ENCODE measurements around the gene SPTBN4.
"Not testable (repeated sequence)": the region's sequence is repeated elsewhere in the genome, so short reads cannot be mapped to it uniquely, and the experiment has no call there.

The SPTBN4 gene

DNA sequence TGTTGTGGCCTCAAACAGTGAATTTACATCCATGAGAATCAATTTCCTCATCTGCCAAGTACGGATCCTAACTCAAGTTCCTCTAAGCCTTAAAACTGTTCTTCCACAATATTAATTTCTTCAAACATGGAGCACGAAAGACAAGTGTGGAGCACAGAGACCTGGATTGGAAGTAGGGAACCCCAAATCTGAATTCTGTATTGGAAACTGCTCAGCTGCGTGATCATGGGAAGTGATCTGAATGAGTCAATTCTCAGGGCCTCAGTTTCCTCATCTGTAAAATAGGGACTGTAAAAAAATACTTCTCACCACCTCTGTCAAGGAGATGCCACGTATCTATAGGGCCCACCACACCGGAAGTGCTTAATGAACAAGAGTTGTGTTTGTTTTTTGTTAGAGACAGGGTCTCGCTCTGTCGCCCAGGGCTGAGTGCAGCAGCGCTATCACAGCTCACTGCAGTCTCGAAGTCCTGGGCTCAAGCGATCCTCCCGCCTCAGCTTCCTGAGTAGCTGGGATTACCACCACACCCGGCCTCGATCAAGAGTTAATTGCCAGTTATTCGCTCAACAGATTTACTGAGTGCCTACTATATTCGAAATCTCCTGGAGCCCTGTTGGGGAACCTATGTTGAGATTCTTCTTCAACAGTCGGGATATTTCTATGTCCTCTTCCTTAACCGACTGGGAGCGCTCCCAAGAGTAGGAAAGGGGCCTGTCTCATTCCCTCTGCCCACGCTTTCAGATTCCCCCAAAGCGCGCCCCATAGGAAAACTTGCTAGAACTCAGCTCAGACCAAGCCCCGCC, 24.3 kb upstream of the SPTBN4 start:
- no peak for DNase-seq

DNA sequence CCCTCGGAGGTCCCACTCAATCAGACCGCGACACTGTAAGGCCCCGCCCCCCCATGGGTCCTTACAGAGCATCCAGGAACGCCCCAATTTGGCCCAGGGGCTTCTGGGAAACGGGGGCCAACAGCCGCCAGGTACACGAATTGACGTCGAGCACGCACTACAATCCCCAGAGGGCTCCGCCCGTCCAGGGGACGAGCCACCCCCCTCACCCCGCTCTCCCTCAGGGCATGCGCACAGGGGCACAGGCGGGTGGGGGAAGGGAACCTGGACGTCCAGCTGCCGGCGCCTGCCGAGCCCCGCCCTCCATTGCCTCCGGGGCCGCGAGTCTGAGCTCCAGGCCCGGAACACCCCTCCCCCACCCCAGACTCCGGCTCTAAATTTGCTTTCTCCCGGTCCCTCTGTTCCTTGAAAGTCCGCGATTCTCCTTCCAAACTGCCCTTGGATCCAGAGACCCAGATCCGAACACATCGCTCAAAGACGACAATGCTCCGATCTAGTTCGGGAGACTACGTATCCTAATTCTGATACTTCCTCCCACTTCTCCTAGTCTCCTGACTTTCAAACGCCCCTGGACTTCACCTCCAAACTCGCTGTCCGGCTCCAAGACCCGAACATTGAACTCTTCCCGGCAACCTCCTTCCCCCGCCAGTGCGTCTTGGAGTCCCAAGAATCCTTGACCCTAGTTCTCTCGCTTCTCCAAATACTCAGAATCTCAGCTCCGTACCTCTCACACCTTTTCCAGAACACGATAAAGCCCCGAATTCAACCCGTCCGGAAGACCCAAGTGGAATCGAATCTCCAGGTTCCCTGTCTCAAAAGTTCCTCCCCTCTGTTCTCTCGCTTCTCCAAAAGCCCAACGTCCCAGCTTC, 23.4 kb upstream of the SPTBN4 start:
- peak; percentile 100 for DNase-seq

DNA sequence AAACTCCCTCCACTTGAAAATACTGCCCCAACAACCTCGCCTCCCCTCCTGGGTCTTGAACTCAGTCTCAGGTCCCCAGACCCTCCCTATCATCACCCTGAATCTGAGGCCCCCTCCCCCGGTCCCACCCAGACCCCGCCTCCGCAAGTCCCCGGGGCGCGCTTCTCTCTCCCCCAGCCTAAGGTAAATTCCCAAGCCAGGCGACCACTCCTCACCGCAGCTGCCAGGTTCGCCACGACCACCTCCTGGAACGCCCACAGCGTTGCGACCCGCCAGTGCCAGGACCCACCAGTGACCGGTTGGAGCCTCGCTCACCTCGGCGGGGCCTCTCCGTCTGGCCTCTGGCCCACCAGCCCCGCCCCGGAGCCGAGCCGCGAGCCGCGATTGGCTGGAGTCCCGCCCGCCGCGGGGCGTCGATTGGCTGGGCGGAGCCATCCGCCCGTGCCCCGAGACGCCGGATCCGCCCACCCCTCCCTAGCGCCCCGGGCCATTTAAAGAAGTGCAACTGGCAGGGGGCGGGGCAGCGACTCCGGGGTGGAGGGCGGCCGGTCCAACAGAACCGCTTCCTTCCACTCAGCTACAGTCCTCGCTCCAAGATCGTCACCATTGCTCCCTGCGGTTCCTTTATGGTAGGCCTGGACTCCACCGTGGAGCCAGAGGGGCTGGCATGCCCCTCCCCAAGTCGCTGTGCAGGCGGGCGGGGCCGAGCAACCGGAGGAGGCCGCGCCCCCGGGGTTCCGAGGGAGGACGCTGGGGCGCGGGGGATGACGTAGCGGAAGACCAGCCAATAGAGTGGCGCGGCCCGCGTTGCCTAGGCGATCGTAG, 22.6 kb upstream of the SPTBN4 start, which contains the start of gene SERTAD3:
TSS of gene SERTAD3 (minus strand) at position 336 of the 825 bp plus-strand sequence. CDS start 2,255 bp downstream, outside the sequence.
- DNase-seq = peak; percentile 98

DNA sequence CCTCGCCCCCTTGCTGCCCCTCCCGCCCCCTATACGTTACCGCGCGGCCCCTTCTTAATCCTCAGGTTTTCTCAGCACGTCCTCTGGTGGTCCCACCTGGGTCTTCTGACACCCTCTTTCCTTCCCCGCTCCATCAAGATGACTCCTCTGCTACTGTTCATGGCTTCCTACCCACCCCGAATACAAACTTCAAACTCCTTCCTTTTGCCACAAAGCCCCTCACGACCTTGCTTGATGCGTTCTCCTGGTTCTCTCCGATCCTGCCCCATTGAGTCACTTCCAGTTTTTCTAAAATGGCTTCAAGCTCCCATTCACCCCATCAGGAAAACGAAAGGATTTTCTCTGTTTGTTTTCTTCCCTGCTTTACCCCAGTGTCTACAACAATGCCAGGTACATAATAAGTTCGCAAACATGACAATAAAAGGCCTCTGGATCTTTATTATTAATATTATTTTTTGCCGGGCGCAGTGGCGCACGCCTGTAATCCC, 21.9 kb upstream of the SPTBN4 start:
- DNase-seq = no peak

DNA sequence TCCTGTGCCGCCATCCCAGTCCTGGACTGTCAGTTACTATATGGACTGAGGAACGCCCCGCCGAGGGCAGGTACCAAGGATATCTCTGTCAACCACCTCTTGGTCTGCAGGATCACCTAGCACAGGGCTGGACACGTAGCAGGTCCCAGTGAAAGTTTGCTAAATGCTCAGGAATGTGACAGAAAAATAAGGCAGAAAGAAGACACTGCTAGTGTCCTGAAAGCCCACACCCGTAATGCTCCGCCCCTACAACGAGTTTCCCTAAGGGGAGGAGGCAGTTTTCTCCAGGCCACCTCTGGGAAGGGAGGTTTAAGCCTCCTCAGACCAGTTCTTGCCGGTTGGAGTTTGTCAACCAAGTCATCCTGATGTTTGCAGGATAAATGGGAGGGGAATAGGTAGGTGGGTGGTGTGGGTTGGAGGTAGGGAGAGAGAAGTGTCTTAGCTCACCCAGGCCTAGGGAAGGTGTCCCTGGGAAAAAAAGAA, 21.0 kb upstream of the SPTBN4 start:
- peak; percentile 87 for DNase-seq

DNA sequence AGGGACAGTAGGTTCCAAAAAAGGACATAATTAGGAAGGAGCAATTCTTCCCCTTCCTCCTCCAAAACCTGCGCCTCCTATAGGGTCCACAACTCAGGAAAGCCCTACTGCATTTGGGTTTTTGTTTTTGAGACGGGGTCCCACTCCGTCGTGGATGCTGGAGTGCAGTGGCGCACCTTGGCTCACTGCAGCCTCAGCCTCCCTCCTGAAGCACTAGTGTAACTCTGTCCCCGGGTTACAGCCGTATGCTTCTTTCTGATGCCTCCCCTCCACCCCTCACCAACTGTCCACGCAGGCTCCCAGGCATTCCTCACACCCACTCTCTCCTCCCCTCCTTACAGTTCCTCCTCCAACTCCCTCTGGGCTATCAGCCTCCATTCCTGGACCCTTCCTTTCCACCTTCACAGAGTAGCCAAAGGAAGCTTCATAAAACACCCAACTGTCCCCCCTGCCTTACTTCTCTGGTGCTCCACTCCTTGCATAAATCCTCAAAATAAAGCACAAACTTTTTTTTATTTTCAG, 20.5 kb upstream of the SPTBN4 start:
- no peak for DNase-seq

DNA sequence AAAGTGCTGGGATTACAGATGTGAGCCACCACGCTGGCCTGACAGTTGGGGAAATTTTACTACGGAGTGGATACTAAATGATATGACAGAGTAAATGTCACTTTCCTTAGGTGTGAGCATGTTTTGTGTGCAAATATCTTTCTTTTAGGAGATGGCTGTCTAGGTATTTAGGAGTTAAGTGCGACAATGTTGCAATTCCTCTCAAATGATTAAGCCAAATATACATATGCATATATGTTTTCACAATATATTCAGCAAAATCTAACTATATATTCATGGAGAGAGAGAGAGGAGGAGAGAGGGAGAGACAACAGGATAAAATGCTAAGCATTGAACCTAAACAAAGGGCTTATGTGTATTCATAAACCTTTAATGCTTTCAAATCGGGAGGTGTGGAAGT, 17.3 kb upstream of the SPTBN4 start:
- no peak for DNase-seq

DNA sequence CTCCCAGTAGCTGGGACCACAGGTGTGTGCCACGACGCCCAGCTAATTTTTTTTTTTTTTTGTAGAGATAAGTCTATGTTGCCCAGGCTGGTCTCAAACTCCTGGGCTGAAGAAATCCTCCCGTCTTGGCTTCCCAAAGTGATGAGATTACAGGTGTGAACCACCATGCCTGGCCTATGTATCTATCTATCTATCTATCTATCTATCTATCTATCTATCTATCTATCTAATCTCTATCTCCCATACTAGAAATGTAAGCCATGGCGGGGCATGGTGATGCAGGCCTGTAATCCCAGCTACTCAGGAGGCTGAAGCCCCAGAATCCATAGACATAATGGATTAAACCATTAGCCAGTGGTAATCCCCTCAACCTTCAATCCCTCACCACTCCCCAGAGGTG, 16.1 kb upstream of the SPTBN4 start:
- DNase-seq = no peak

DNA sequence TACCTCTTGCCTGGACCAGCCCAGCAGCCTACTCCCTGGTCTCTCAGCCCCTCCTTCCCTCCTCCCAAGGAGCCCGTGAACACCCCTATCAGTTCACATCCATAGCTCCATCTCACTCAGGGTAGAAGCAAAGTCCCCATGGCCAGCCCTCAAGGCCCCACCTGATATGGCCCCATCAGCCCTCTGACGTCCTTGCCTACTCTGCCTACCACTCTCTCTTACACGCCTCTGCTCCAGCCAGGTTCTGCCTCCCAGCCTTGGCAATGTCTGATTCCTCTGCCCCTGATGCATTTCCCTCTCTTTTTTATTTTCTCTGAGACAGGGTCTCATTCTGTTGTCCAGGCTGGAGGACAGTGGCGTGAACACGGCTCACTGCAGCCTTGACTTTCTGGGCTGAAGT, 14.8 kb upstream of the SPTBN4 start:
- no peak for DNase-seq

DNA sequence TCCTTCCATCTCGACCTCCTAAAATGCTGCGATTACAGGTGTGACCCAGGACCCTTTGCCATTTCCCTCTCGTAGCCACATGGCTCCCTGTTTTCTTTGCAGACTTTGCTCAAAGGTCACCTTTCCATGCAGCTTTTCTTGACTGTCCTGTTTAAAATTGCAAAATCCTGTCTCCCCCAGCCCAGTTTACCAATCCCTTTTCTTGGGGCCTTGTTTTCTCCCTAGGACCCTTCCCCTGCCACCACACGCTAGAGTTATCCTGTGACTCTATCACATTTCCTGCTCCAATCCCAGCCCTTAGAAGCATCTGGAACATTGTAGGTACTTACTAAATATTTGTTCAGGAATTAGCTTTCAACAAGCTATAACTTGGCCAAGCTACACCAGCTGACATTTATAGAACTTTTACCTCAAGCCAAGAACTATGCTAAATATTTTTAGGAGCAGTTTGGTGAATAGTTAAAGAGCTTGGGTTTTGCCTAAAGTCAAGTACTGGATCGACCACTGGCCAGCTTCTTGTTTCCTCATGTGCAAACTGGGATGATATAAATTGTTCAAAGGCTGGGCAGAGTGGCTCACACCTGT, 13.6 kb upstream of the SPTBN4 start:
- DNase-seq = no peak

DNA sequence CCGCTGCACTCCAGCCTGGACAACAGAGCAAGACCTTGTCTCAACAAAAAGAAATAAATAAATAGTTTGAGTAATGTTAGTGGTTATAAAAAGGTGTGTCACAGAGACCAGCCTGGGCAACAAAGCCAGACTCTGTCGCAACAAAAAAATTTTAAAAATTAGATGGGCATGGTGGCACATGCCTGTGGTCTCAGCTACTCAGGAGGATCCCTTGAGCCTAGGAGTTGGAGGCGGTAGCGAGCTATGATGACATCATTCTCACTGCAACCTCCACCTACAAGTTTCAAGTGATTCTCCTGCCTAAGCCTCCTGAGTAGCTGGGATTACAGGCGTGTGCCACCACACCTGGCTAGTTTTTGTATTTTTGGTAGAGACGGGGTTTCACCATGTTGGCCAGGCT, 12.9 kb upstream of the SPTBN4 start:
- not testable (repeated sequence) for DNase-seq

DNA sequence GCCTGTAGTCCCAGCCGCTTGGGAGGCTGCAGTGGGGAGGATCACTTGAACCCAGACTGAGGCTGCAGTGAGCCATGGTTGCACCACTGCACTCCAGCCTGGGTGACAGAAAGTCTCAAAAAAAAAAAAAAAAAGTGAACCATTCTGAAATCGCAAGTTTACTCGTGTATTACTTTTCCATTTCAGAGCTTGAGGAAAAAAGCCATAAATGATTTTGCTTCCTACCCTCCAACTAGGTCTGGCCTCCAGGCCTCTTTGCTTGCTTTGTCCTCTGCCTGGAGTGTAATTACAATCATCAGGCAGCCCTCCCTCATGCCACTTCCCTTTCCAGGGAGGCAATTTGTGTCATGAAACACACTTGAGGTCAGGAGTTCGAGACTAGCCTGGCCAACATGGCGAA, 9.8 kb upstream of the SPTBN4 start:
- DNase-seq = no peak

DNA sequence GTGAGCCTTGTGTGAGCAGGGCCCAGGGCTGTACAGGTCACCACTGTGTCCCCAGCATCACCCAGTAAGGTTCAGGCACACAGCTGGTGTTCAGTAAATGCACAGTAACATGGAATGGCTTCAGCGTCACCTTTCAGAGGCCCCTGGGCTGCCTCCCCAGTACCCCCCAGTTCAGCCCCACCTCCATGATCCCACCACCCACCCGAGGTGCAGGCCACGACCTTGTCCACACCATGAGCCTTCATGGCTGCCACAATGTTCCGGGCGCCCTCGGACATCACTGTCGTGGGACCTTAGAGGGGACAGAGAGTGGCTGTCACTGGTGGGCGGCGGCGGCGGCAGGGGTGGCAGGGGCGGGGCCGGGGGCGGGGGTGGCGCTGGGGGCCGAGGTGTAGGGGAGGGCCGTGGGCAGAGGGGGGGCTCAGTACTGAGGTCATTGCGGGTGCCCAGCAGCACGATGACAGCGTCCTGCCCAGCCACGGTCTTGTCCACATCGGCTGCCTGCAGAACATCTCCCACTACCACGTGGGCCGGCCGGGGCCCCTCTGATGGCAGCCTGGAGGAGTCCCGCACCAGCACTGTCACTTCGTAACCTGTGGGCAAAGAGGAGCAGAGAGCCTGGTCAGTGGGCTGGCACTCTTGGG, 8.7 kb upstream of the SPTBN4 start:
- no peak for DNase-seq

DNA sequence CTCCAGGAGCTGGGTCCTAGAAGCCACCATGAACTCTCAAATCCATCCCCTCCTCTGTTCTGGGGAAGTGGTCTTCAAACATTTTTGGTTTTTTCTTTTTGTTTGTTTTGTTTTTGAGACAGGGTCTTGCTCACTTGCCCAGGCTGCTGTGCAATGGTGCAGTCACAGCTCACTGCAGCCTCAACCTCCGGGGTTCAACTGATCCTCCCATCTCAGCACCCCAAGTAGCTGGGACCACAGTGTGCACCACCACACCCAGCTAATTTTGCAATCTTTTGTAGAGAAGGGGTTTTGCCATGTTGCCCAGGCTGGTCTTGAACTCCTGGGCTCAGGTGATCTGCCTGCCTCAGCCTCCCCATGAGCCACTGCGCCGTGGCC, 8.2 kb upstream of the SPTBN4 start:
- DNase-seq = no peak

DNA sequence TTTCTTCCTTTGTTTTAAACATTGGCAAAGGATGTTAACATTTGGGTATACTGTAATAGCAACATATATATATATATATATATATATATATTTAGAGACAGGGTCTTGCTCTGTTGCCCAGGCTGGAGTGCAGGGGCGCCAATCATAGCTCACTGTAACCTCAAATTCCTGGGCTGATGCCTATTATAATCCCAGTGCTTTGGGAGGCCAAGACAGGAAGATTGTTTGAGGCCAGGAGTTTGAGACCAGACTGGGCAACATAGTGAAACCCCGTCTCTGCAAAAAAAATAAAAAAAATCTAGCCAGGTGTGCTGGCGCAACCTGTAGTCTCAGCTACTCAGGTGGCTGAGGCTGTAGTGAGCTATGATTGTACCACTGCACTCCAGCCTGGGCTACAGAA, 6.6 kb upstream of the SPTBN4 start:
- DNase-seq = no peak

DNA sequence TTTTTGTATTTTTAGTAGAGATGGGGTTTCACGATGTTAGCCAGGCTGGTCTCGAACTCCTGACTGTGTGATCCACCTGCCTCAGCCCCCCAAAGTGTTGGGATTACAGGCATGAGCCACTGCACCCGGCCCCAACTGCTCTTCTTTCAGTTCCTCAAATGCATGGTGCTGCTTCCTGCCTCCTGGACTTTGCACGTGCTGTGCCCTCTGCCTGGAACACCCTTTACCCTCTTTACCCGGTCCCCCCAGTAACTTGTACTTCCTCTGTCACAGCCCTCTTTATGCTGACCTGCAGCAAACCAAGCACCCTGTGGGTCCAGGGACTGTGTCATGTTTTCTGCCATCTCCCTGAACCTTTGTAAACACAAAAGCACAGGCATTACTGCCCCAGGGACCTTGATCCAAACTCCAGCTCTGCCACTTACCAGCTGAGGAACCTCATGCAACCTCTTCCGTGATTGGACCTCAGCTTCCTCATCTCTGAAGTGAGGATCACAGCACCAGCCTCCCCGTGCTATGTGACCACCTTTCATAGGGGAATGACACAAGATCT, 5.1 kb upstream of the SPTBN4 start:
- DNase-seq = no peak

DNA sequence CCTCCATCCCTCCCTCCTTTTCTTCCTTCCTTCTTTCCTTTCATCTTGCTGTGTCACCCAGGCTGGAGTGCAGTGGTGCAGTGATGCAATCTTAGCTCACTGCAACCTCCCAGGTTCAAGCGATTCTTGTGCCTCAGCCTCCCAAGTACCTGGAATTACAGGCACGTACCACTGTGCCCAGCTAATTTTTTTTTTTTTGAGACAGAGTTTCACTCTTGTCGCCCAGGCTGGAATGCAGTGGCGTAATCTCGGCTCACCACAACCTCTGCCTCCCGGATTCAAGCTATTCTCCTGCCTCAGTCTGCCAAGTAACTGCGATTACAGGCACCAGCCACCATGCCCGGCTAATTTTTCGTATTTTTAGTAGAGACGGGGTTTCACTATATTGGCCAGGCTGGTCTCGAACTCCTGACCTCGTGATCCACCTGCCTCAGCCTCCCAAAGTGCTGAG, 3.2 kb upstream of the SPTBN4 start:
- not testable (repeated sequence) for DNase-seq

DNA sequence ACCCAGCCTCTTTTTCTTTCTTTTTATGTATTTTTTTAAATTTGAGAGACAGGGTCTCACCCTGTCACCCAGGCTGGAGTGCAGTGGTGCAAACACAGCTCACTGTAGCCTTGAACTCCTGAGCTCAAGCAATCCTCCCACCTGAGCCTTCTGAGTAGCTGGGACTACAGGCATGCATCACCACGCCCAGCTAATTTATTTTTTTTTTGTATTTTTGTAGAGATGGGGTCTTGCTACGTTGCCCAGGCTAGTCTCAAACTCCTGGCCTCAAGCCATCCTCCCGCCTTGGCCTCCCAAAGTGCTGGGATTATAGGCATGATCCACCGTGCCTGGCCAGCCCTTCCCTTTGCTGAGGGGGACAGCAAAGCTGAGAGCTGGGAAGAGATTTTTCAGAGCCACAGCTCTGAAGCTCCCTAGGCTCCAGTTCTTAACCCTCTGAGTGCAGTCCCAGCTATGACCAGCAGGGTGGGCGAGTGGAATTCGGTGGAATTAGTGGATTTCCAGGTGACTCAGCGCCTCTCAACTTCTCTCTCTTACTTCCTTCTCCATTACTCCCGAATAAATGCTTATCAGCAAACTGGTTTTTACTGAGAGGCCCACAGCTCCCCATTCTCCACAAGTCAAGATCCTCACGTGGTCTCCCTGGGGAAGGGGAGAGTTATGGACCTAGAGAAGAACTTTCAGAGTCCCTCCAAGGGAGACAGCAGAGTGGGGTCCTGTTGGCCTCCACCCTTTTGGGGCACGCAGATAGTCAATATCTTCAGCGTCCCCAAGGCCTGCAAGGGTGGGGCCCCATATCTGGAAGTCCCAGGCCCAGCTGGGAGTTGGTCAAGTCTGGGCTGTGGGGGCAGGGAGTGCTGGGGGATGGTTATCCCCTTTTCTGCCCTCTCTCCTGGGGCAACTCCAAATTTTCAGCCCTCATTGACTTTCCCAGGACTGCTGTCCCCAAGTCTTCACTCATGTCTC, 2.5 kb upstream of the SPTBN4 start:
- peak; percentile 93 for DNase-seq

DNA sequence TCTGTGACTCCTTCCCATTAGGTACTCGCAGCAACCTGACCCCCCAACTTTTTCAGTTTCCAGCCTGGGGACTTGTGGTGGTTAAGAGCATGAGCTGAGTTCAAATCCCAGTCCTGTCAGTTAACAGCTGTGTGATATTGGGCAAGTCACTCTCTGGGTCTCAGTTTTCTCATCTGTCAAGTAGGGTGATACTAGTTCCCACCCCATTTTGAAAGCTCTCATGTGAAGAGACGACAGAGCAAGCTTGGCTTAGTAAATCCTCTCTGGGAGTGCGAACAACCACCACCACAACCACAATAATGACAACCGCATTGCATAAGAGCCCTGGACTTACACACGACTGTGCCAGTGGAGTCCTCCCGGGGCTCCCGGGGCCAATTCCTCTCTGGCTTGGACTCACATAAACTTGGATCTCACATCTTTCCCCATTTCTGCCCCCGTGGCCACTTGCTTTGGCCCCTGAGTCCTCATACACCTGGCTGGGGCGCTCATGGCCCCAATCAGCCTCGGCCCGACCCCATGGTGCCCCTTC, 1.7 kb upstream of the SPTBN4 start:
- no peak for DNase-seq

All from islet precursor cell (in vitro differentiated cells).